GM23248 (cell line): ENCODE results near the gene RANGRF. TPM values are rescaled to one million over a fixed set of nuclear protein-coding genes. Genes with fewer than 3 reads are reported as not detected.

ENCODE experiments used
- DNase-seq: peaks from one replicate; pipeline ENCODE4 v3.0.0-alpha.2; 2015
- H2AFZ ChIP-seq: fragments of 200-600 bp; sonication (generic); 2 replicates; pipeline ENCODE4 v1.6.1; 2016; ENCODE audit warnings: antibody characterized with exemption
- H3F3A ChIP-seq: fragments of 200-600 bp; sonication (generic); 2 replicates; pipeline ENCODE4 v1.6.1; 2016; ENCODE audit warnings: mild to moderate bottlenecking, antibody characterized with exemption, mixed run types; ENCODE audit not compliant: insufficient read depth
- H3K27ac ChIP-seq: fragments of 200-600 bp; sonication (generic); 2 replicates; pipeline ENCODE4 v1.5.1; 2016; ENCODE audit warnings: mild to moderate bottlenecking
- H3K27me3 ChIP-seq: fragments of 200-600 bp; sonication (generic); replicated peaks from 2 replicates; pipeline ENCODE4 v1.6.1; 2016; ENCODE audit warnings: mild to moderate bottlenecking; ENCODE audit not compliant: insufficient read depth
- H3K36me3 ChIP-seq: fragments of 200-600 bp; sonication (generic); 2 replicates; pipeline ENCODE4 v1.6.1; 2016; ENCODE audit warnings: low read depth, mild to moderate bottlenecking
- H3K4me1 ChIP-seq: fragments of 200-600 bp; sonication (generic); 2 replicates; pipeline ENCODE4 v1.6.1; 2016; ENCODE audit warnings: mild to moderate bottlenecking; ENCODE audit not compliant: insufficient read depth
- H3K4me2 ChIP-seq: fragments of 200-600 bp; sonication (generic); one replicate; pipeline ENCODE4 v1.6.1; 2016; ENCODE audit warnings: mild to moderate bottlenecking; ENCODE audit not compliant: unreplicated experiment
- H3K4me3 ChIP-seq: fragments of 200-600 bp; sonication (generic); 2 replicates; pipeline ENCODE4 v1.5.1; 2016; ENCODE audit warnings: mild to moderate bottlenecking
- H3K79me2 ChIP-seq: fragments of 200-600 bp; sonication (generic); 2 replicates; pipeline ENCODE4 v1.6.1; 2016; ENCODE audit warnings: mild to moderate bottlenecking; ENCODE audit not compliant: insufficient read depth
- H3K9ac ChIP-seq: fragments of 200-600 bp; sonication (generic); 2 replicates; pipeline ENCODE4 v1.6.1; 2016; ENCODE audit warnings: mild to moderate bottlenecking
- H3K9me2 ChIP-seq: fragments of 200-600 bp; sonication (generic); 2 replicates; pipeline ENCODE4 v1.6.1; 2016; ENCODE audit warnings: mixed run types, mild to moderate bottlenecking, moderate library complexity; ENCODE audit not compliant: insufficient read depth
- H3K9me3 ChIP-seq: fragments of 200-600 bp; sonication (generic); one replicate; pipeline ENCODE4 v1.6.1; 2017; ENCODE audit warnings: low read depth
- H4K20me1 ChIP-seq: fragments of 200-600 bp; sonication (generic); 2 replicates; pipeline ENCODE4 v1.6.0; 2016; ENCODE audit not compliant: insufficient read depth
- EZH2 ChIP-seq: fragments of 200-600 bp; sonication (generic); IDR thresholded peaks from 2 replicates; pipeline ENCODE4 v1.6.1; 2018; ENCODE audit warnings: antibody characterized with exemption, mild to moderate bottlenecking; ENCODE audit not compliant: insufficient read depth, poor library complexity, severe bottlenecking
- EZH2phosphoT487 ChIP-seq: fragments of 200-600 bp; sonication (generic); IDR thresholded peaks from 2 replicates; pipeline ENCODE4 v1.6.1; 2018; ENCODE audit warnings: antibody characterized with exemption, moderate library complexity, mild to moderate bottlenecking, low read depth; ENCODE audit not compliant: insufficient read depth
- WGBS, 2 experiments: methylation state at CpG; one replicate each; pipeline ENCODE4 v1.1.6; 2015 to 2017; ENCODE audit warnings: low lambda C conversion rate in 2 of 2, low coverage in 1 of 2; ENCODE audit errors: missing lambda C conversion rate in 2 of 2; 5-methylcytosine and 5-hydroxymethylcytosine counted together
- in situ Hi-C: fragments of 300-500 bp; cut with MboI; formaldehyde crosslinking; loops from 2 replicates; pipeline ENCODE4 v1.15.0; 2020
- polyA plus RNA-seq: library from polyadenylated mRNA; unstranded; fragments of >200 nt; fragmentation: Nextera tagmentation; extraction: Ambion mirVana; gene quantifications from 2 replicates; pipeline ENCODE4 v1.2.1, GENCODE V29; 2016
- total RNA-seq: library from RNA; depleted of rRNA; stranded (reverse); fragments of >200 nt; shearing (Covaris generic); gene quantifications from 2 replicates; pipeline ENCODE4 v1.2.3, GENCODE V29; 2014

RANGRF gene
- total and polyA plus RNA-seq, 2 experiments from 2014 or later: 13.8 to 29.7 TPM

DNA sequence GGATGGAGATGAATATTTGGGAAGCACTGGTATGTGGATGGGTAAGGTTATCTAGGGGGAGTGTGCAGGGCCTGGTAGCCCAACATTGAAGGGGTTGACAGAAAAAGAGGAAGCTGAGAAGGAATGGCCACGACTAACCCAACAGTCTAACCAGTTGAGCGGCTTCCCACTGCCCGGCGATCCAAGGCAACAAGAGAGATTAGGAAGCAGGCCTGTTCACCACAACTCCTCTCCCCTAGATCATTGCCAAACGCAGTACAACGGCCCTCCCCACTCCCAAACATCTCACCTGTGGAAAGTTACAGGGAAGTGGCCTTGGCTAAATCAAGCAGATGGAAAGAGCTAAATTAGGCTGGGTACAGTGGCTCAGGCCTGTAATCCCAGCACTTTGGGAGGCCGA lies 11.2 kb upstream of the RANGRF start:
- DNase-seq: no peak
- H3K79me2 ChIP-seq: no peaks in the 10 kb centered on the region
- TF ChIP-seq EZH2phosphoT487: no peak
- no peak for TF ChIP-seq EZH2
- no peak overlapping the region for H3K4me3 ChIP-seq
- no peaks in the 10 kb centered on the region for H3K9me3 ChIP-seq
- H3K4me2 ChIP-seq: no peak overlapping the region
- 90% methylated on average over 7 of the region's 7 CpGs for WGBS, 2 experiments
- no peaks in the 10 kb centered on the region for H3F3A ChIP-seq
- no peaks in the 10 kb centered on the region for H3K27me3 ChIP-seq
- no peaks in the 10 kb centered on the region for H3K9me2 ChIP-seq
- H3K27ac ChIP-seq: no peak overlapping the region
- no peak overlapping the region for H2AFZ ChIP-seq
- H3K4me1 ChIP-seq: peaks cover 7% of the 10 kb centered on the region
- in situ Hi-C loops: no loop called here
- H3K9ac ChIP-seq: no peak overlapping the region
- H4K20me1 ChIP-seq: no peaks in the 10 kb centered on the region
- H3K36me3 ChIP-seq: no peaks in the 10 kb centered on the region

DNA sequence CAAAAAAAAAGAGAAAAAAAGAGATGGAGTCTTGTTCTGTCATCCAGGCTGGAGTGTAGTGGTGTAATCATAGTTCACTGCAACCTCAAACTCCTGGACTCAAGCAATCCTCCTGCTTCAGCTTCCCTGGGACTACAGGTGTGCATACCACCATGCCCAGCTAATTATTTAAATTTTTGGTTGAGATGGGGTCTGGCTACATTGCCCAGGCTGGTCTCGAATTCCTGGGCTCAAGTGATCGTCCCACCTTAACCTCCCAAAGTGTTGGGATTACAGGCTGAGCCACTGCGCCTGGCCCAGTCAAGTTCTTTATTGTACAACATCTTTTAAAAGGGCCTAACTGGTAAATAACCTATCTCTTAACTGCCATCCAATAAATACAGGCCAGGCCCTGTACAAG lies 6.1 kb upstream of the RANGRF start:
- no peaks in the 10 kb centered on the region for H3K9me3 ChIP-seq
- DNase-seq: no peak
- no peaks in the 10 kb centered on the region for H3K27me3 ChIP-seq
- H3K9me2 ChIP-seq: no peaks in the 10 kb centered on the region
- H3K4me1 ChIP-seq: peaks cover 7% of the 10 kb centered on the region
- H3K4me2 ChIP-seq: no peak overlapping the region
- no peaks in the 10 kb centered on the region for H3K36me3 ChIP-seq
- H3K79me2 ChIP-seq: no peaks in the 10 kb centered on the region
- H2AFZ ChIP-seq: no peak overlapping the region
- H3K4me3 ChIP-seq: no peak overlapping the region
- no peak for TF ChIP-seq EZH2phosphoT487
- TF ChIP-seq EZH2: no peak
- no peak overlapping the region for H3K9ac ChIP-seq
- H3F3A ChIP-seq: 0 out of 2 replicates have a peak, but pooled peaks cover 1% of the 10 kb centered on the region
- no peaks in the 10 kb centered on the region for H4K20me1 ChIP-seq
- 76 to 78% methylated on average over 3 of the region's 3 CpGs for WGBS, 2 experiments
- in situ Hi-C loops: no loop called here
- H3K27ac ChIP-seq: no peak overlapping the region

DNA sequence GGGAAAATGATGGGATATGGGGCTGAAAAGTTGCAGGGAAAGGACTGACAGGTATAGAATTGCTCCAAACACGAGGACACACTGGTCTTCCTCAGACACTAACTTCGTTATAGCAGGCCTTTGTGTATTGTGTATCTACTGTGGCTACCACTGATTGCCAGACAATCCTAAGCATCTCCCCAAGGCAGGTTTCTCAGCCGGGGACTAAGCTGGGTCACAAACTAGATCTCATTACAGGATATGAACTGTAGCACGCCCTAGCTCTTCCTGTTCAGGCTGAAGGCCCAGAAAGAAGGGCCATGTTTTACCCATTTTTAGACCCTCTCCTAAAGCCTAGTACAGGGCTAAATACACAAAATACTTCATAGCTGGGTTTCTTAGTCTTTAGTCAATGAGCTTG lies 5.1 kb upstream of the RANGRF start:
- no peaks in the 10 kb centered on the region for H3K9me2 ChIP-seq
- in situ Hi-C loops: no loop called here
- H3K4me2 ChIP-seq: no peak overlapping the region
- H3K4me3 ChIP-seq: no peak overlapping the region
- H4K20me1 ChIP-seq: no peaks in the 10 kb centered on the region
- no peaks in the 10 kb centered on the region for H3K27me3 ChIP-seq
- H3K27ac ChIP-seq: no peak overlapping the region
- no peak overlapping the region for H3K9ac ChIP-seq
- no peak for TF ChIP-seq EZH2
- no peak for TF ChIP-seq EZH2phosphoT487
- H3F3A ChIP-seq: 0 out of 2 replicates have a peak, but pooled peaks cover 4% of the 10 kb centered on the region
- no peak for DNase-seq
- peaks cover 10% of the 10 kb centered on the region for H3K4me1 ChIP-seq
- H2AFZ ChIP-seq: no peak overlapping the region
- no peaks in the 10 kb centered on the region for H3K79me2 ChIP-seq
- no peaks in the 10 kb centered on the region for H3K36me3 ChIP-seq
- 81 to 82% methylated on average over 4 of the region's 4 CpGs for WGBS, 2 experiments
- H3K9me3 ChIP-seq: no peaks in the 10 kb centered on the region

DNA sequence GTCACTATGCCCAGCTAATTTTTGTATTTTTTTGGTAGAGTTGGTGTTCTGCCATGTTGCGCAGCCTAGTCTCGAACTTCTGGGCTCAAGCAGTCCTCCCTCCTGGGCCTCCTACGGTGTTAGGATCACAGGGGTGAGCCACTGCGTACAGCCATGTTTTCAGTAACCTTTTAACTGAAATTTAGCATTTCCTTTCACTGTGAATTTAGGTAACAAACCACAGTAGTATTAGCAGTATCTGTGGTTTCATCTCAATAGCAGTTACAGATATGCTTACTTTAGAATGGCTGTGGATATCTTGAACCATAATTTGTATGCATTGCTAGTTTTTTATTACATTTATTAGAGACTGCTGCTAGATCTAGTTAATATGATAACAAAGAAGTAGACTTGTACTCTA lies 4.3 kb upstream of the RANGRF start:
- no peaks in the 10 kb centered on the region for H4K20me1 ChIP-seq
- H3K4me1 ChIP-seq: peaks cover 10% of the 10 kb centered on the region
- no peaks in the 10 kb centered on the region for H3K9me2 ChIP-seq
- 82 to 84% methylated on average over 4 of the region's 4 CpGs for WGBS, 2 experiments
- no peak overlapping the region for H3K27ac ChIP-seq
- TF ChIP-seq EZH2phosphoT487 (no peak), EZH2 (no peak)
- 0 out of 2 replicates have a peak, but pooled peaks cover 4% of the 10 kb centered on the region for H3F3A ChIP-seq
- H3K9me3 ChIP-seq: no peaks in the 10 kb centered on the region
- no peak overlapping the region for H2AFZ ChIP-seq
- no peaks in the 10 kb centered on the region for H3K27me3 ChIP-seq
- H3K4me2 ChIP-seq: no peak overlapping the region
- in situ Hi-C loops: no loop called here
- H3K79me2 ChIP-seq: no peaks in the 10 kb centered on the region
- no peak overlapping the region for H3K4me3 ChIP-seq
- no peak for DNase-seq
- H3K9ac ChIP-seq: no peak overlapping the region
- H3K36me3 ChIP-seq: no peaks in the 10 kb centered on the region
